H1 (cell line): ENCODE results near the gene FOXG1. TPM values are rescaled to one million over a fixed set of nuclear protein-coding genes. Genes with fewer than 3 reads are reported as not detected.

ENCODE experiments used
- CTCF ChIA-PET: fragments of 300-600 bp; sonication (Branson Sonifier 250); formaldehyde crosslinking; loops from one replicate; lab custom pipeline; 2021; ENCODE audit not compliant: partially characterized antibody; lab: Charles Lee
- POLR2A ChIA-PET: fragments of 300-600 bp; sonication (Branson Sonifier 250); formaldehyde crosslinking; loops from one replicate; lab custom pipeline; 2021; ENCODE audit warnings: inconsistent platforms; ENCODE audit not compliant: partially characterized antibody; lab: Charles Lee
- DNase-seq, 2 experiments: peaks; one replicate each; pipeline versions ENCODE4 v3.0.0 to v3.0.0-alpha.2; 2010 to 2022; ENCODE audit warnings: low spot score in 2 of 2, low read depth in 1 of 2, mixed read lengths in 1 of 2
- FAIRE-seq: peaks from 2 replicates; lab custom pipeline; 2011; peaks lifted over from hg19 to GRCh38; lab: Jason Lieb, UNC
- H2AFZ ChIP-seq: 2 replicates; pipeline ENCODE4 v1.8.1; 2012; ENCODE audit warnings: low read length, inconsistent platforms
- H2AK5ac ChIP-seq: 2 replicates; pipeline ENCODE4 v1.6.1; 2013; ENCODE audit warnings: low read depth, low read length
- H2BK120ac ChIP-seq: replicated peaks from 2 replicates; pipeline ENCODE3; 2013; ENCODE audit warnings: low read depth, low read length, inconsistent platforms
- H2BK12ac ChIP-seq: 2 replicates; pipeline ENCODE4 v1.6.1; 2013; ENCODE audit warnings: low read depth, low read length
- H2BK15ac ChIP-seq: 2 replicates; pipeline ENCODE4 v1.6.1; 2013; ENCODE audit warnings: low read length
- H2BK20ac ChIP-seq: 2 replicates; pipeline ENCODE4 v1.6.1; 2013; ENCODE audit warnings: low read length
- H2BK5ac ChIP-seq: 2 replicates; pipeline ENCODE4 v1.6.1; 2013; ENCODE audit warnings: low read depth, low read length
- H3K14ac ChIP-seq: 2 replicates; pipeline ENCODE4 v1.6.1; 2013; ENCODE audit warnings: inconsistent platforms; ENCODE audit not compliant: insufficient read length
- H3K18ac ChIP-seq: 2 replicates; pipeline ENCODE4 v1.6.1; 2013; ENCODE audit warnings: low read length; ENCODE audit errors: extremely low read depth
- H3K23ac ChIP-seq: 2 replicates; pipeline ENCODE4 v1.6.1; 2013; ENCODE audit warnings: inconsistent platforms; ENCODE audit not compliant: insufficient read length
- H3K23me2 ChIP-seq: 2 replicates; pipeline ENCODE4 v1.6.1; 2013; ENCODE audit warnings: low read depth, low read length
- H3K27ac ChIP-seq: 2 replicates; pipeline ENCODE4 v1.6.1; 2011; ENCODE audit warnings: low read depth, low read length, inconsistent platforms
- H3K27me3 ChIP-seq, 4 experiments: replicated peaks in 1 of 4; 1 replicate in 1 of 4; 2 replicates in 3 of 4; pipeline versions ENCODE4 v1.6.1 to v1.8.1; 2011 to 2013; ENCODE audit warnings: low read length in 3 of 4, mild to moderate bottlenecking in 3 of 4, inconsistent platforms in 2 of 4, mixed read lengths in 2 of 4, moderate library complexity in 1 of 4; ENCODE audit not compliant: control insufficient read depth in 3 of 4, insufficient read depth in 3 of 4; ENCODE audit errors: extremely low read depth in 1 of 4
- H3K36me3 ChIP-seq, 4 experiments: 2 replicates each; pipeline versions ENCODE4 v1.6.1 to v1.8.1; 2011 to 2013; ENCODE audit warnings: mild to moderate bottlenecking in 4 of 4, low read length in 3 of 4, moderate library complexity in 2 of 4, control low read depth in 1 of 4, inconsistent platforms in 1 of 4; ENCODE audit not compliant: insufficient read depth in 4 of 4, control insufficient read depth in 2 of 4
- H3K4ac ChIP-seq: replicated peaks from 2 replicates; pipeline ENCODE3; 2013; ENCODE audit warnings: low read length, low read depth, mixed read lengths, inconsistent platforms; ENCODE audit not compliant: insufficient read length
- H3K4me1 ChIP-seq, 4 experiments: replicated peaks in 1 of 4; 1 replicate in 1 of 4; 2 replicates in 3 of 4; pipeline versions ENCODE4 v1.6.1 to v1.8.1; 2011 to 2013; ENCODE audit warnings: low read length in 3 of 4, inconsistent platforms in 2 of 4, mixed read lengths in 1 of 4; ENCODE audit not compliant: insufficient read depth in 4 of 4, control insufficient read depth in 3 of 4
- H3K4me2 ChIP-seq, 2 experiments: 2 replicates each; pipeline versions ENCODE4 v1.6.1 to v1.8.1; 2011 to 2013; ENCODE audit warnings: low read depth in 2 of 2, low read length in 2 of 2, control low read depth in 1 of 2, inconsistent platforms in 1 of 2, mild to moderate bottlenecking in 1 of 2; ENCODE audit not compliant: insufficient read depth in 1 of 2
- H3K4me3 ChIP-seq, 4 experiments: fragments of 200-600, 300-600 bp in 1 of 4; sonication (generic), shearing (Covaris generic), sonication (Bioruptor Twin) in 1 of 4; 2 replicates each; pipeline versions ENCODE4 v1.5.1 to v1.8.1; 2011 to 2016; ENCODE audit warnings: low read length in 4 of 4, low read depth in 3 of 4, control low read depth in 2 of 4, inconsistent platforms in 2 of 4, mild to moderate bottlenecking in 2 of 4, mixed read lengths in 1 of 4, moderate library complexity in 1 of 4; ENCODE audit not compliant: insufficient read depth in 2 of 4; ENCODE audit errors: extremely low read depth in 1 of 4
- H3K56ac ChIP-seq: replicated peaks from 2 replicates; pipeline ENCODE3; 2013; ENCODE audit warnings: low read depth, mild to moderate bottlenecking, mixed read lengths, low read length, inconsistent platforms; ENCODE audit not compliant: insufficient read length
- H3K79me1 ChIP-seq: 2 replicates; pipeline ENCODE4 v1.6.1; 2013; ENCODE audit warnings: low read depth, low read length, control low read depth
- H3K79me2 ChIP-seq, 2 experiments: 2 replicates each; pipeline versions ENCODE4 v1.6.1 to v1.8.1; 2012 to 2013; ENCODE audit warnings: low read length in 2 of 2, mild to moderate bottlenecking in 2 of 2, inconsistent platforms in 1 of 2; ENCODE audit not compliant: insufficient read depth in 2 of 2, control insufficient read depth in 1 of 2
- H3K9ac ChIP-seq, 4 experiments: replicated peaks in 1 of 4; 1 replicate in 1 of 4; 2 replicates in 3 of 4; pipeline versions ENCODE4 v1.6.1 to v1.8.1; 2011 to 2013; ENCODE audit warnings: low read depth in 3 of 4, low read length in 3 of 4, control low read depth in 2 of 4, mild to moderate bottlenecking in 2 of 4, moderate library complexity in 2 of 4, inconsistent platforms in 1 of 4; ENCODE audit errors: extremely low read depth in 1 of 4
- H3K9me3 ChIP-seq, 2 experiments: 2 replicates each; pipeline versions ENCODE4 v1.6.1 to v1.8.1; 2012 to 2013; ENCODE audit warnings: mild to moderate bottlenecking in 2 of 2, moderate library complexity in 2 of 2, control low read depth in 1 of 2, inconsistent platforms in 1 of 2, low read depth in 1 of 2, low read length in 1 of 2, mixed read lengths in 1 of 2; ENCODE audit not compliant: insufficient read depth in 2 of 2
- H4K20me1 ChIP-seq, 2 experiments: replicated peaks in 1 of 2; 2 replicates each; pipeline versions ENCODE3 to v1.8.1; 2011 to 2013; ENCODE audit warnings: inconsistent platforms in 2 of 2, low read length in 2 of 2, mild to moderate bottlenecking in 1 of 2; ENCODE audit not compliant: insufficient read depth in 2 of 2, control insufficient read depth in 1 of 2
- H4K5ac ChIP-seq: 2 replicates; pipeline ENCODE4 v1.6.1; 2013; ENCODE audit warnings: low read length, low read depth, mixed read lengths, inconsistent platforms; ENCODE audit not compliant: insufficient read length
- H4K8ac ChIP-seq: 2 replicates; pipeline ENCODE4 v1.8.0; 2013; ENCODE audit warnings: mild to moderate bottlenecking, moderate library complexity, low read length, inconsistent platforms; ENCODE audit not compliant: insufficient read depth; ENCODE audit errors: extremely low read depth
- H4K91ac ChIP-seq: replicated peaks from 2 replicates; pipeline ENCODE3; 2013; ENCODE audit warnings: low read length, mixed read lengths, inconsistent platforms; ENCODE audit not compliant: insufficient read length
- ATF3 ChIP-seq: IDR thresholded peaks from 2 replicates; pipeline ENCODE4 v1.6.1; 2011; ENCODE audit warnings: low read depth, mild to moderate bottlenecking, low read length; ENCODE audit not compliant: insufficient read depth
- CEBPB ChIP-seq: IDR thresholded peaks from 2 replicates; pipeline ENCODE4 v1.6.1; 2012; ENCODE audit warnings: low read depth, low read length
- CTBP2 ChIP-seq: IDR thresholded peaks from 2 replicates; pipeline ENCODE4 v1.7.0; 2011; ENCODE audit warnings: borderline replicate concordance, mild to moderate bottlenecking, moderate library complexity, mixed read lengths, low read length; ENCODE audit not compliant: insufficient read depth, insufficient read length
- EGR1 ChIP-seq: IDR thresholded peaks from 2 replicates; pipeline ENCODE4 v1.6.1; 2011; ENCODE audit warnings: low read depth, low read length, borderline replicate concordance
- EP300 ChIP-seq, 2 experiments: IDR thresholded peaks; 1 replicate in 1 of 2; 2 replicates in 1 of 2; pipeline ENCODE4 v1.6.1; 2011 to 2012; ENCODE audit warnings: low read depth in 2 of 2, low read length in 2 of 2, mild to moderate bottlenecking in 2 of 2, borderline replicate concordance in 1 of 2, inconsistent platforms in 1 of 2, moderate library complexity in 1 of 2
- RBBP5 ChIP-seq: IDR thresholded peaks from 2 replicates; pipeline ENCODE4 v1.7.1; 2012; ENCODE audit warnings: low read depth, mild to moderate bottlenecking, inconsistent platforms, low read length, moderate library complexity, borderline replicate concordance
- SIN3A ChIP-seq, 2 experiments: IDR thresholded peaks in 1 of 2; conservative IDR thresholded peaks in 1 of 2; 2 replicates each; pipeline ENCODE4 v1.6.1; 2011 to 2012; ENCODE audit warnings: low read length in 2 of 2, improper control_type of control experiment in 1 of 2, low read depth in 1 of 2, mild to moderate bottlenecking in 1 of 2
- SIX5 ChIP-seq: IDR thresholded peaks from 2 replicates; pipeline ENCODE4 v1.6.1; 2011; ENCODE audit warnings: mild to moderate bottlenecking, low read depth, low read length
- SP4 ChIP-seq: IDR thresholded peaks from 2 replicates; pipeline ENCODE4 v1.6.1; 2012; ENCODE audit warnings: low read length, inconsistent platforms
- SUZ12 ChIP-seq: fragments of 200-600 bp; sonication (generic); IDR thresholded peaks from 2 replicates; pipeline ENCODE4 v1.6.1; 2012; ENCODE audit warnings: mild to moderate bottlenecking, inconsistent platforms, low read length, moderate library complexity, mixed read lengths
- TCF12 ChIP-seq: IDR thresholded peaks from 2 replicates; pipeline ENCODE4 v1.6.1; 2011; ENCODE audit warnings: low read depth, mild to moderate bottlenecking, low read length
- TEAD4 ChIP-seq: IDR thresholded peaks from 2 replicates; pipeline ENCODE4 v1.6.1; 2012; ENCODE audit warnings: low read depth, low read length, inconsistent platforms, mixed read lengths
- WGBS, 2 experiments: shearing (Covaris generic) in 1 of 2; methylation state at CpG; one replicate each; pipeline versions ENCODE4 v1.1.6 to v1.1.7; 2013 to 2015; ENCODE audit warnings: low lambda C conversion rate in 2 of 2, mixed read lengths in 2 of 2, inconsistent platforms in 1 of 2, low coverage in 1 of 2, missing lambda C conversion rate in 1 of 2; ENCODE audit not compliant: insufficient replicate concordance in 2 of 2, insufficient coverage in 1 of 2, insufficient read length in 1 of 2; ENCODE audit errors: extremely low coverage in 1 of 2, missing lambda C conversion rate in 1 of 2; 5-methylcytosine and 5-hydroxymethylcytosine counted together
- polyA plus RNA-seq, 7 experiments: library from polyadenylated mRNA; depleted of rRNA in 3 of 7; stranded (reverse) in 5 of 7; unstranded in 2 of 7; fragments of >200 nt in 5 of 7; fragments of 200-250 nt in 2 of 7; gene quantifications; 1 replicate in 5 of 7; 2 replicates in 1 of 7; 4 replicates in 1 of 7; pipeline versions ENCODE4 v1.2.1 to v1.2.3, GENCODE V29; 2011 to 2013; ENCODE audit warnings: missing spikeins in 2 of 7, mixed read lengths in 2 of 7
- total RNA-seq: library from RNA; stranded (reverse); fragmentation: NEBNext Ultra II Directional; extraction: Animal tissue kit (Norgen Biotek cat#: 25700); gene quantifications from 2 replicates; pipeline ENCODE4 v1.2.1, GENCODE V29; 2021

FOXG1 gene
- total and polyA plus RNA-seq, 2 of the 8 experiments (the other 6 are each of a cell fraction or from before 2014, with no cell fraction given): 0.03 to 0.24 TPM

- TF ChIP-seq ATF3: no peak
- no peak for TF ChIP-seq EGR1
- TF ChIP-seq TCF12: no peak
- TF ChIP-seq CEBPB: no peak
- no peak for TF ChIP-seq SIN3A (conservative IDR thresholded peaks at IDR 0.05 in 1 of 2, IDR thresholded peaks at IDR 0.05 in 1 of 2; ENCODE audit: low read depth in 1 of 2, low read length in 2 of 2)
- TF ChIP-seq CTBP2: no peak
- TF ChIP-seq SP4: no peak
- no peak for TF ChIP-seq RBBP5
- TF ChIP-seq TEAD4: no peak
- no peak for TF ChIP-seq EP300 (IDR thresholded peaks at IDR 0.05; ENCODE audit: borderline replicate concordance in 1 of 2, low read depth in 2 of 2, low read length in 2 of 2)
- TF ChIP-seq SUZ12: no peak
- TF ChIP-seq SIX5: no peak
- TF ChIP-seq, all 59 proteins: peak for 0
- no peak overlapping the region for H2AFZ ChIP-seq
Observed at GRCh38 chr14:28742171-28742846, 24.3 kb upstream of the FOXG1 start.

More at GRCh38 chr14:28742171-28742846, 24.3 kb upstream of the FOXG1 start:
- no peak overlapping the region for H3K4ac ChIP-seq
- no peak overlapping the region for H3K4me3 ChIP-seq
- no peak overlapping the region for H3K23ac ChIP-seq
- no peak overlapping the region for H3K56ac ChIP-seq
- no peak overlapping the region for H3K4me2 ChIP-seq
- H4K20me1 ChIP-seq: no peaks in the 10 kb centered on the region
- no peaks in the 10 kb centered on the region for H3K27me3 ChIP-seq
- no peaks in the 10 kb centered on the region for H3K79me2 ChIP-seq
- H2BK120ac ChIP-seq: no peak overlapping the region
- H3K14ac ChIP-seq: no peak overlapping the region
- no peak overlapping the region for H2BK15ac ChIP-seq
- H3K27ac ChIP-seq: no peak overlapping the region
- POLR2A ChIA-PET: no interaction called here
- no peak for DNase-seq
- no peak overlapping the region for H2BK12ac ChIP-seq
- H2BK5ac ChIP-seq: no peak overlapping the region
- CTCF ChIA-PET: interaction anchor here (1.1 to 1.2 kb wide), 2 partner anchors 12 to 31 kb away, joined by 3 read pairs; no protein-coding TSS in a partner anchor
- no peak overlapping the region for H4K91ac ChIP-seq
- FAIRE-seq: no peak
- H2BK20ac ChIP-seq: no peak overlapping the region
- no peak overlapping the region for H3K9ac ChIP-seq
- H3K4me1 ChIP-seq: no peaks in the 10 kb centered on the region
- no peak overlapping the region for H4K8ac ChIP-seq
- H3K18ac ChIP-seq: no peak overlapping the region
- WGBS, 2 experiments: 87 to 100% methylated on average over 1 to 3 of the region's 3 CpGs
- no peak overlapping the region for H2AK5ac ChIP-seq
- peaks cover 2% of the 10 kb centered on the region; the same call in 1 of the 2 replicates for H3K23me2 ChIP-seq
- H3K36me3 ChIP-seq: no peaks in the 10 kb centered on the region
- no peak overlapping the region for H4K5ac ChIP-seq
- H3K79me1 ChIP-seq: no peaks in the 10 kb centered on the region
- H3K9me3 ChIP-seq: peaks cover 0 to 3% of the 10 kb centered on the region in 2 experiments; a peak in 2 of 4 replicates
